ACC112 (cell line): Measurements from ENCODE around the gene KATNBL1.
"Not testable (repeated sequence)": the region's sequence is repeated elsewhere in the genome, so short reads cannot be mapped to it uniquely, and the experiment has no call there.

ENCODE experiments used
- H2AFZ ChIP-seq: fragments of 200-600 bp; sonication (generic); one replicate; pipeline ENCODE4 v1.6.0; 2017; ENCODE audit warnings: antibody characterized with exemption, low read length; ENCODE audit not compliant: unreplicated experiment
- H3K27ac ChIP-seq: fragments of 200-600 bp; sonication (generic); 2 replicates; pipeline ENCODE4 v1.5.1; 2014; ENCODE audit warnings: low read depth, mild to moderate bottlenecking, antibody characterized with exemption, low read length, moderate library complexity
- H3K27me3 ChIP-seq: fragments of 200-600 bp; sonication (generic); 2 replicates; pipeline ENCODE4 v1.6.1; 2014; ENCODE audit warnings: mild to moderate bottlenecking, antibody characterized with exemption, low read length, moderate library complexity, mixed read lengths; ENCODE audit not compliant: insufficient read depth
- H3K36me3 ChIP-seq: fragments of 200-600 bp; sonication (generic); 2 replicates; pipeline ENCODE4 v1.6.1; 2016; ENCODE audit warnings: mild to moderate bottlenecking, antibody characterized with exemption, low read length, moderate library complexity, mixed read lengths; ENCODE audit not compliant: insufficient read depth
- H3K4me1 ChIP-seq: fragments of 200-600 bp; sonication (generic); one replicate; pipeline ENCODE4 v1.6.1; 2016; ENCODE audit warnings: low read length, mixed read lengths; ENCODE audit not compliant: insufficient read depth, unreplicated experiment, control insufficient read depth
- H3K4me3 ChIP-seq: fragments of 200-600 bp; sonication (generic); 2 replicates; pipeline ENCODE4 v1.5.1; 2014; ENCODE audit warnings: mild to moderate bottlenecking, low read depth, low read length
- H3K79me2 ChIP-seq: fragments of 200-600 bp; sonication (generic); one replicate; pipeline ENCODE4 v1.6.0; 2016; ENCODE audit warnings: low read length; ENCODE audit not compliant: control insufficient read depth, unreplicated experiment, insufficient read depth

The KATNBL1 gene

DNA sequence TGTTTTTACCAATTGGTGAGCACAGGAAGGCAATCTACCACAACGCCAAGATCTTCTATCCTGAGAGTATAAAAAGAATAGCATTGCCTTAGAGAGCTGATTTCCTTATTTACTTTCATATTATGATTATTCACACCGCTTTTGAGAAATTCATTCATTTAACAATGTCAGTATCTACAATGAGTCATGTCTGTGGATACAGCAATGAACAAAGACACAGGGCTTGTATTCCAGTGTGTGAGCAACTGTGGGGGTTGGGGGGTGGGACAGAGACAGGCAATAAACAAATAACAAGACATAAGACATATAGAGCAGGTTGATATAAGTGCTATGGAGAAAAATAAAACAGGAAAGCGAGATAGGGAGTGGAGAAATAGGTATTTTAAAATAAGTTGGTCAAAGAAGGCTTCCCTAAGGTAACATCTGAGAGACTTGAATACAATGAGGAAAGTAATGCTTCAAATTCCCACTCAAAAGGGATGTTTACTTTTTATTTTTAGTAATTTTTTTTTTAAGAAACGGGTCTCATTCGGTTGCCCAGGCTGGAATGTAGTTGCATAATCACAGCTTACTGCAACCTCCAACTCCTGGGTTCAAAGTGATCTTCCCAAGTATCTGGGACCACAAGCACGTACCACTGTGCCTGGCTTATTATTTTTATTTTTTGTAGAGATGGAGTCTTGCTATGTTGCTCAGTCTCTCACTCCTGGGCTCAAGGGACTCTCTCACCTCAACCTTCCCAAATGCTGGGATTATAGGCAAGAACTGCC, 62.3 kb downstream of the KATNBL1 start:
- peaks cover 11% of the 10 kb centered on the region for H3K4me1 ChIP-seq
- H3K4me3 ChIP-seq, result no peak overlapping the region
- H2AFZ ChIP-seq, result no peak overlapping the region
- peaks cover 42% of the 10 kb centered on the region for H3K36me3 ChIP-seq
- H3K27ac ChIP-seq, result no peak overlapping the region; the same call in 1 of the 2 replicates
- no peaks in the 10 kb centered on the region for H3K79me2 ChIP-seq
- H3K27me3 ChIP-seq, result no peaks in the 10 kb centered on the region

DNA sequence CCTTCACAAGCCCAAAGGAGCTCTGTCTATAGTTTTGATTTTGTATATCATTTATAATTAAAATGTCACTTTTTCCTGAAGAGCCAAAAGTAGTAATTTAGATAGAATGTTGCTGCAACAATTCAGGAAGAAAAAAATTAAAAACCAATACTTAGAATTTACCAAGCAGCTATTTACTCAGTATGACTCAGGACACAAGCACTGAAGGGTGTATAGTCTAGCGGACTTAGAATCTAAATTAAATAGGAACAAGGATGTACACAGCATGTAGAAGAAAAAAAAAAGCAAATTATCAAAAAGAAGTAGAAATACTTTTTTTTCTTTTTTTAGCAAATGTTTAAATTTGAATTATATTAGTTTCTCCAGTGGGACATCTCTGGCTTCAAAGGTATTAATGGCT, 76.4 kb downstream of the KATNBL1 start:
- Histone ChIP-seq H3K79me2 (no peaks in the 10 kb centered on the region), H3K4me3 (no peak overlapping the region), H3K36me3 (peaks cover 5% of the 10 kb centered on the region), H3K4me1 (no peaks in the 10 kb centered on the region), H2AFZ (no peak overlapping the region), H3K27me3 (no peaks in the 10 kb centered on the region), H3K27ac (no peak overlapping the region)

DNA sequence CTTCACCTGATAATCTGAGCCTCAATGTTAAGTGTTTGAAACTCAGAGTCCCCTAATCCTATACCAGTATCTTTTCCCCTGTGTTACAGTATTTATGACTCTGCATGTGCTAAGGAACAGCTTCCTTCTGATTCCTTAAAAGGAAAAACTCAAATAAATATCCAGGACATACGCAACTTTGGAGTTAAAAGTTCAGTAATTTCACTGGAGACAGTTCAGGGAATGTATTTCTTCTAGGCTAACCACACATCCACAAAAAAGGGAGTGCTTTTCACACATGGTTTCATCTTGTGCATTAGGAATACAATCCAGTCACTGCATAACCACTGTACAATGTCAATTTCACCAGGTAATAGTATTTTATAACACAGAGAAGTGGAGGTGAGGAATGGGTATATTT, 77.0 kb downstream of the KATNBL1 start:
- Histone ChIP-seq H2AFZ (no peak overlapping the region), H3K36me3 (peaks cover 5% of the 10 kb centered on the region; the same call in 1 of the 2 replicates), H3K79me2 (no peaks in the 10 kb centered on the region), H3K4me1 (no peaks in the 10 kb centered on the region), H3K27ac (no peak overlapping the region), H3K4me3 (no peak overlapping the region), H3K27me3 (no peaks in the 10 kb centered on the region)

DNA sequence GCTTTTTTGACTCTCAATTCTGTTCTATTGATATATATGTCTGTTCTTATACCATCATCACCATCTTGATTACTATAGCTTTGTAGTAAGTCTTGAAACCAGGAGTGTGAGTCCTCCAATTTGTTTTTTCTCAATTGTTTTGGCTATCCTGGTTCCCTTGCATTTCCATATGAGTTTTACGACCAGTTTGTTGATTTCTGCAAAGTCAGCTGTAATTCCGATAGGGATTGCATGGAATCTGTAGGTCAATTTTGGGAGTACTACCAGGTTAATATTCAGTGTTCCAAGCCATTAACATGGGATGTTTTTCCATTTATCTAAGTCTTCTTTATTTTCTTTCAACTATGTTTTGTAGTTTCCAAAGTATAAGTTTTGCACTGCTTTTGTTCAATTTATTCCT, 81.0 kb downstream of the KATNBL1 start:
- Histone ChIP-seq H3K27ac (no peak overlapping the region), H2AFZ (no peak overlapping the region), H3K79me2 (no peaks in the 10 kb centered on the region), H3K4me1 (no peaks in the 10 kb centered on the region), H3K27me3 (no peaks in the 10 kb centered on the region), H3K4me3 (no peak overlapping the region), H3K36me3 (no peaks in the 10 kb centered on the region)

DNA sequence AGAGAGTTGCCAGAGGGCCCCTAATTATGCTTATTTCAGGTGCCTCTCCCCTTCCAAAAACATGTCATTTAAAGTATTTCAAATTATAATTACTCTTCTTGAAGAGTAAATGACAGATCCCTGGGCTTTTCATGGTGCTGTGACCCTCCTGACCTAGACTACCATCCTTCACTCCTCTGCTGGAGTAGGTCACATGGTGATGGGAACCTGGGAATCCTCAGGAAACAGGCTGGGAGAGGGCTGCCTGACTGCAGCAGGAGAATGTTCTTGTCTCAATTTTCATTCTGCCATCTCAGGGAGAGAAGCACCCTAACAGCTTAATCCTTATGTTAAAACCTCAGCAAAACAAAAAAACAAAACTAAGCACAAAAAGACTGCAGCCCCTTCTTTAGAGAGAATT, 83.4 kb downstream of the KATNBL1 start:
- no peaks in the 10 kb centered on the region for H3K27me3 ChIP-seq
- no peaks in the 10 kb centered on the region for H3K79me2 ChIP-seq
- no peak overlapping the region for H2AFZ ChIP-seq
- no peaks in the 10 kb centered on the region for H3K36me3 ChIP-seq
- no peak overlapping the region for H3K4me3 ChIP-seq
- H3K4me1 ChIP-seq, result peaks cover 14% of the 10 kb centered on the region
- no peak overlapping the region for H3K27ac ChIP-seq

DNA sequence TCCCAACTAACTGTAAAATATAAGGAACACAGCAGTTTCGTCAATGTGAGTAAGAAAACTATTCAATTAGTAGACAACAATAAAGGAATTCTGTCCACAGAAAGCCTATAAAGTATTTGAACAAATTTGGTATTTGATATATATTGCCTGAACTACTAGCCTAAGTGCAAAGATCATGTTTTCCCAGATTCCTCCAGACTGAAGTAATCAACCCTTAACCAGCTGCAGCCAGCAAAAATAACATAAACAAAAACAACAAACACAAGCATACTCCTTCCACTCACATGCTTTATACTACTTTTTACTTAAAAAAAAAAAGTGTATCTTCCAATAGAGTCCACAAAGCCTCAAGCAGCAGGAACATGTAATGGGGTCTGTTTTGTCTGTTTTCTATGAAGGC, 84.0 kb downstream of the KATNBL1 start:
- no peaks in the 10 kb centered on the region for H3K36me3 ChIP-seq
- no peak overlapping the region for H3K4me3 ChIP-seq
- no peak overlapping the region for H3K27ac ChIP-seq
- H3K4me1 ChIP-seq, result peaks cover 14% of the 10 kb centered on the region
- no peaks in the 10 kb centered on the region for H3K27me3 ChIP-seq
- no peak overlapping the region for H2AFZ ChIP-seq
- H3K79me2 ChIP-seq, result no peaks in the 10 kb centered on the region

DNA sequence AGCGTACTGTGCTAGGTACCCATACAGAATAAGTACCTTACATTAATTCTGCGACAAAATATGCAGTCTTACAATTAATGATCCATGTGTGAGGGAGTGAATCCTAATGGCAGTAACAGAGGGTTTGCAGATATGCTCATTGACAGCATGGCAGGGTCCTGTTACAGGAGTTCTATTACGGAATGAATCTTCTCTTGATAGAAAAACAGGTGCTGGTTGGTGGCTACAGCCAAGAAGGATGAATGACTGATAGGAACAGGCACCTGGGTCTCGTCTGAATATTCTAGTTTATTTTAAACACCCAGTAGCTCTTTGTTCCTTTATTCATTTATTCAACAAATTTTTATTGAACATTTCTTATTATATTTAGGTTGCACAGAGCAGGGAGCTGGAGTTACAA, 85.2 kb downstream of the KATNBL1 start:
- Histone ChIP-seq H3K4me3 (no peak overlapping the region), H3K36me3 (no peaks in the 10 kb centered on the region), H3K4me1 (peaks cover 14% of the 10 kb centered on the region), H3K79me2 (no peaks in the 10 kb centered on the region), H3K27me3 (no peaks in the 10 kb centered on the region), H3K27ac (no peak overlapping the region), H2AFZ (no peak overlapping the region)

DNA sequence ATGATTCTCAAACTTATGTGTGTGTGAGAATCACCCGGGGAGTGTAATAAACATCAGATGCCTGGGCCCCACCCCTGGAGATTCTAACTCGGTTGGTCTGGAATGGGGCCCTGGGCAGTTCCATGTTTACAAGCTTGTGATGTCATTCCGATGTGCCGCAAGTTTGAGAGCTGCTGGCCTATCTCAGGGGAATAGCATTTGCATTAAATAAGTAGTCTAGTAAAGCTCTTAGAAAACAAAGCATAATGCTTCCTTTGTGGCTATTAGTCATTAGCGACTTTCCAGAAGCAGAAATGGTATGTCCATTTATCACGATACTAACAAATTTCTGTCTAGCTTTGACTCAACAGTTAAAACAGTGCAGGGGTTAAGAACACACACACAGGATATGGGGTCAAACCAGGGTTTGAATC, 87.1 kb downstream of the KATNBL1 start:
- H3K27me3 ChIP-seq, result no peaks in the 10 kb centered on the region
- H3K4me1 ChIP-seq, result peaks cover 14% of the 10 kb centered on the region
- peak overlapping the region; percentile 17 for H2AFZ ChIP-seq
- no peaks in the 10 kb centered on the region for H3K79me2 ChIP-seq
- peak overlapping the region; percentile 70 for H3K27ac ChIP-seq
- no peak overlapping the region for H3K4me3 ChIP-seq
- H3K36me3 ChIP-seq, result no peaks in the 10 kb centered on the region

DNA sequence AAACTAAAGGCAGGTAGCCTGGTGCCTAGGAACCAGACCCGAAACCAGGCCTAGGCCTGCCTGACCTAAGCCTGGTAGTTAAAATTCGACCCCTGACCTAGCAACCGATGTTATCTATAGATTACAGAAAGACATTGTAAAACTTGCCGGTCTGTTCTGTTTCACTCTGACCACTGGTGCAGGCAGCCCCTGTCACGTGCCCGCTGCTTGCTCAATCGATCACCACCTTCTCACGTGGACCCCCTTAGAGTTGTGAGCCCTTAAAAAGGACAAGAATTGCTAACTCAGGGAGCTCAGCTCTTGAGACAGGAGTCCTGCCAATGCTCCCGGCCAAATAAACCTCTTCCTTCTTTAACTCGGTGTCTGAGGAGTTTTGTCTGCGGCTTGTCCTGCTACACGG, 88.1 kb downstream of the KATNBL1 start:
- not testable (repeated sequence) for H2AFZ ChIP-seq, H3K79me2 ChIP-seq, H3K36me3 ChIP-seq, H3K4me3 ChIP-seq, H3K27ac ChIP-seq, H3K27me3 ChIP-seq
- peaks cover 14% of the 10 kb centered on the region for H3K4me1 ChIP-seq

DNA sequence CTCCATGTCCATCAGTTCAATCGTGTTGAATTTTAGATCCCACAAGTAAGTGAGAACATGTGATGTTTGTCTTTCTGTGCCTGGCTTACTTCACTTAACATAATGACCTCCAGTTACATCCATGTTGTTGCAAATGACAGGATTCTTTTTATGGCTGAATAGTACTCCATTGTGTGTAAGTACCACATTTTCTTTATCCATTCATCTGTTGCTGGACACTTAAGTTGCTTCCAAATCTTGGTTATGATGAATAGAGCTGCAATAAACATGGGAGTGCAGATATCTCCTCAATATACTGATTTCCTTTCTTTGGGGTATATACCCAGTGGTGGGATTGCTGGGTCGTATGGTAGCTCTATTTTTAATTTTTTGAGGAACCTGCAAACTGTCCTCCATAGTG, 89.5 kb downstream of the KATNBL1 start:
- not testable (repeated sequence) for H3K27ac ChIP-seq, H2AFZ ChIP-seq, H3K27me3 ChIP-seq, H3K36me3 ChIP-seq, H3K79me2 ChIP-seq, H3K4me3 ChIP-seq
- peaks cover 14% of the 10 kb centered on the region for H3K4me1 ChIP-seq

DNA sequence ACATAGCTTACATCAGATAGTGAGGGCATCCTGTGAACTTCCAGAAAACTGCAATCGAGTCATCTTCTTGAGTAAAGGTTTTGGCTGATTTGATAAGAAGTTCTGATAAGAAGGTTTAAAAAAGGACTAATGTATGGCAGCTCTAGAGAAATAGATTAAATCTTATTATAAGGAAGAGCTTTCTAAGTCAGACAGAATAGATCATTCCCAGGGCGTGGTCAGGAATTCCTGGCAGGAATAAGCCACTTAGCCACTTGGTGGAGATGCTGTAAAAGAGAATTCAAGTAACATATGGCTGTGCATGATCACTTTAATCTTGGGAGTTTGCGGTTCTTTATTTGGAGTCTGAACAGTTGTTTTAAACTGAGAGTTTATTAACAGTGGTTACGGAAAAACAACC, 90.6 kb downstream of the KATNBL1 start:
- H2AFZ ChIP-seq, result no peak overlapping the region
- H3K36me3 ChIP-seq, result no peaks in the 10 kb centered on the region
- no peaks in the 10 kb centered on the region for H3K79me2 ChIP-seq
- H3K4me1 ChIP-seq, result peaks cover 14% of the 10 kb centered on the region
- H3K27ac ChIP-seq, result no peak overlapping the region
- no peaks in the 10 kb centered on the region for H3K27me3 ChIP-seq
- no peak overlapping the region for H3K4me3 ChIP-seq
